Measurements from ENCODE around the gene ARGLU1.

- no peak for TF ChIP-seq CTCF (IDR thresholded peaks at IDR 0.05; ENCODE audit: insufficient read depth, low read depth, low read length)
- TF ChIP-seq EZH2 (IDR thresholded peaks at IDR 0.05; ENCODE audit: insufficient read depth, low read length), result no peak
These were observed 20.4 kb upstream of the ARGLU1 start for GRCh38 chr13:106588367-106588766.
